GM12878 (cell line): ENCODE results near the gene RIPK3. TPM values are rescaled to one million over a fixed set of nuclear protein-coding genes. Genes with fewer than 3 reads are reported as not detected.
A peak's percentile ranks its signal among the peaks of the same experiment; 100 is the strongest.

Source experiments
- ATAC-seq: fragments of 200-7000 bp; cut with Tn5 transposase; 3 replicates; pipeline ENCODE4 v1.9.1; 2020; ENCODE audit warnings: mild to moderate bottlenecking, moderate library complexity
- BruUV-seq: library from RNA; stranded (reverse); fragments of 400-500 nt; replicated peaks from 2 replicates; lab custom pipeline; 2021; lab: Mats Ljungman, UMichigan
- CTCF ChIA-PET: fragments of 300-600 bp; sonication (Branson Sonifier 250); formaldehyde crosslinking; extraction: SDS; loops from one replicate; lab custom pipeline; 2021; ENCODE audit warnings: inconsistent platforms; lab: Yijun Ruan, JAX
- POLR2A ChIA-PET: fragments of 350-600 bp; formaldehyde crosslinking; extraction: SDS; loops from one replicate; lab custom pipeline; 2021; ENCODE audit warnings: inconsistent platforms; lab: Charles Lee
- RAD21 ChIA-PET: fragments of 300-600 bp; sonication (Branson Sonifier 250); formaldehyde crosslinking; loops from one replicate; lab custom pipeline; 2023; ENCODE audit warnings: antibody characterized with exemption; ENCODE audit not compliant: unreplicated experiment; lab: Charles Lee
- SMC1A ChIA-PET: fragments of 300-600 bp; sonication (Branson Sonifier 250); formaldehyde crosslinking; loops from one replicate; lab custom pipeline; 2023; ENCODE audit not compliant: unreplicated experiment, uncharacterized antibody; lab: Charles Lee
- DNase-seq: peaks from one replicate; pipeline ENCODE4 v3.0.0-alpha.2; 2011; ENCODE audit warnings: low read depth, low spot score
- FAIRE-seq: peaks from 3 replicates; lab custom pipeline; 2011; peaks lifted over from hg19 to GRCh38; lab: Jason Lieb, UNC
- H2AFZ ChIP-seq: 2 replicates; pipeline ENCODE4 v1.6.0; 2011; ENCODE audit warnings: low read depth, low read length, control low read depth; ENCODE audit not compliant: control insufficient read depth
- H3K27ac ChIP-seq: 2 replicates; pipeline ENCODE4 v1.5.1; 2011; ENCODE audit warnings: control low read depth; ENCODE audit not compliant: control insufficient read depth, insufficient read depth
- H3K27me3 ChIP-seq, 2 experiments: replicated peaks in 1 of 2; 2 replicates each; pipeline versions ENCODE4 v1.6.0 to v1.6.1; 2011; ENCODE audit warnings: low read length in 1 of 2; ENCODE audit not compliant: control insufficient read depth in 2 of 2, insufficient read depth in 2 of 2
- H3K36me3 ChIP-seq, 2 experiments: 2 replicates each; pipeline ENCODE4 v1.5.1; 2011; ENCODE audit warnings: low read length in 1 of 2; ENCODE audit not compliant: control insufficient read depth in 2 of 2, insufficient read depth in 2 of 2
- H3K4me1 ChIP-seq: 2 replicates; pipeline ENCODE4 v1.6.1; 2011; ENCODE audit warnings: mild to moderate bottlenecking, low read length, moderate library complexity, mixed read lengths; ENCODE audit not compliant: control insufficient read depth, insufficient read depth
- H3K4me2 ChIP-seq: 2 replicates; pipeline ENCODE4 v1.6.0; 2011; ENCODE audit warnings: control low read depth; ENCODE audit not compliant: control insufficient read depth, insufficient read depth
- H3K4me3 ChIP-seq: fragments of 200-600 bp; sonication (generic); 2 replicates; pipeline ENCODE4 v1.5.1; 2016
- H3K79me2 ChIP-seq: 2 replicates; pipeline ENCODE4 v1.6.0; 2011; ENCODE audit warnings: low read length; ENCODE audit not compliant: control insufficient read depth, insufficient read depth
- H3K9ac ChIP-seq: 2 replicates; pipeline ENCODE4 v1.8.0; 2011; ENCODE audit warnings: low read length, control low read depth, mixed read lengths; ENCODE audit not compliant: control insufficient read depth, insufficient read depth
- H3K9me3 ChIP-seq: replicated peaks from 3 replicates; pipeline ENCODE4 v1.5.1; 2011; ENCODE audit warnings: mild to moderate bottlenecking, low read length; ENCODE audit not compliant: control insufficient read depth, insufficient read depth
- H4K20me1 ChIP-seq: 2 replicates; pipeline ENCODE4 v1.6.0; 2011; ENCODE audit not compliant: control insufficient read depth, insufficient read depth
- CTCF ChIP-seq, 3 experiments: IDR thresholded peaks in 2 of 3; conservative IDR thresholded peaks in 1 of 3; 2 replicates each; pipeline ENCODE4 v1.5.1; 2011; ENCODE audit warnings: low read depth in 3 of 3, low read length in 3 of 3, mild to moderate bottlenecking in 3 of 3, control low read depth in 2 of 3, moderate library complexity in 2 of 3, inconsistent platforms in 1 of 3, mixed read lengths in 1 of 3; ENCODE audit not compliant: control insufficient read depth in 2 of 3, insufficient read depth in 1 of 3; ENCODE audit errors: extremely low read depth in 1 of 3
- E2F4 ChIP-seq: IDR thresholded peaks from 2 replicates; pipeline ENCODE4 v1.6.1; 2012; ENCODE audit warnings: low read depth, low read length, improper control_type of control experiment
- HDGF ChIP-seq: fragments of 450-650 bp; IDR thresholded peaks from 2 replicates; pipeline ENCODE4 v1.6.1; 2016; ENCODE audit warnings: antibody characterized with exemption
- NFYA ChIP-seq: IDR thresholded peaks from 2 replicates; pipeline ENCODE4 v1.6.1; 2011; ENCODE audit warnings: low read depth, mild to moderate bottlenecking, low read length, improper control_type of control experiment, borderline replicate concordance
- ZNF384 ChIP-seq: IDR thresholded peaks from 2 replicates; pipeline ENCODE4 v1.6.1; 2012; ENCODE audit warnings: low read depth, mild to moderate bottlenecking, low read length, improper control_type of control experiment, borderline replicate concordance
- WGBS: methylation state at CpG from one replicate; pipeline ENCODE4 v1.1.6; 2016; ENCODE audit warnings: low lambda C conversion rate; ENCODE audit not compliant: insufficient replicate concordance, insufficient coverage; ENCODE audit errors: missing lambda C conversion rate; 5-methylcytosine and 5-hydroxymethylcytosine counted together
- in situ Hi-C: fragments of 300-500 bp; cut with MboI; formaldehyde crosslinking; loops from 9 replicates; pipeline ENCODE4 v1.14.3; 2018; ENCODE audit warnings: mixed read lengths
- intact Hi-C: fragments of 100-400 bp; cut with micrococcal nuclease; formaldehyde crosslinking; loops from one replicate; pipeline ENCODE4 v1.14.2; 2022; ENCODE audit not compliant: unreplicated experiment
- polyA plus RNA-seq, 11 experiments: library from polyadenylated mRNA; depleted of rRNA in 4 of 11; unstranded in 6 of 11; stranded (reverse) in 5 of 11; fragments of >200 nt; fragmentation: Nextera tagmentation in 4 of 11; fragmentation: Illumina TruSeq in 1 of 11; extraction: Ambion mirVana in 4 of 11; extraction: Trizol in 1 of 11; gene quantifications; 1 replicate in 1 of 11; 2 replicates in 10 of 11; pipeline versions ENCODE4 v1.2.1 to v1.2.3, GENCODE V29; 2011 to 2016; ENCODE audit warnings: inconsistent platforms in 2 of 11, missing spikeins in 2 of 11, low read depth in 1 of 11
- total RNA-seq, 4 experiments: library from RNA; depleted of rRNA in 3 of 4; stranded (reverse); fragments of >200 nt in 3 of 4; fragmentation: Illumina TruSeq in 1 of 4; extraction: Trizol in 1 of 4; gene quantifications; 2 replicates each; pipeline versions ENCODE4 v1.2.1 to v1.2.3, GENCODE V29; 2013 to 2021

RIPK3 gene
- total and polyA plus RNA-seq, 10 of the 15 experiments (the other 5 are each of a cell fraction or from before 2014, with no cell fraction given), result 2.0 to 13.6 (median 8.1) TPM

GRCh38 chr14:24298892-24299254 is 40.9 kb downstream of the RIPK3 start:
- Histone ChIP-seq H4K20me1 (no peaks in the 10 kb centered on the region), H3K27ac (peak overlapping the region; percentile 51), H3K36me3 (peaks cover 10 to 30% of the 10 kb centered on the region in 2 experiments), H3K9me3 (no peaks in the 10 kb centered on the region), H3K79me2 (peaks cover 23% of the 10 kb centered on the region), H3K4me2 (peak overlapping the region; percentile 92), H3K9ac (peak overlapping the region; percentile 74), H3K27me3 (no peaks in the 10 kb centered on the region), H3K4me1 (peaks cover 25% of the 10 kb centered on the region), H2AFZ (no peak overlapping the region), H3K4me3 (peak overlapping the region; percentile 96)
- ChIA-PET POLR2A (interaction anchor here (1.1 to 9.0 kb wide), 7 partner anchors 9 to 138 kb away, joined by 3 to 118 read pairs (median 7); partner anchors contain the start of genes CIDEB, IRF9, MDP1 and TINF2), CTCF (interaction anchor here (0.7 to 13.4 kb wide), 10 partner anchors 9 to 241 kb away, joined by 3 to 368 read pairs (median 18); partner anchors contain the start of genes CIDEB, LTB4R, LTB4R2 and MDP1), SMC1A (interaction anchor here (1.0 to 10.1 kb wide), 10 partner anchors 8 to 190 kb away, joined by 3 to 201 read pairs (median 16); partner anchors contain the start of genes CIDEB, IRF9, MDP1 and RABGGTA), RAD21 (interaction anchor here (1.0 to 7.8 kb wide), 10 partner anchors 9 to 241 kb away, joined by 3 to 231 read pairs (median 5); partner anchors contain the start of genes CIDEB, IPO4, RABGGTA and TINF2)
- TF ChIP-seq HDGF, result no peak
- TF ChIP-seq ZNF384, result no peak
- no peak for TF ChIP-seq NFYA
- no peak for TF ChIP-seq E2F4
- TF ChIP-seq CTCF (IDR thresholded peaks at IDR 0.05 in 2 of 3, conservative IDR thresholded peaks at IDR 0.05 in 1 of 3; ENCODE audit: control insufficient read depth in 2 of 3, extremely low read depth in 1 of 3, insufficient read depth in 1 of 3, low read depth in 3 of 3, low read length in 3 of 3), result no peak
- ATAC-seq (peak; percentile 5; the same call in 2 of the 3 replicates), FAIRE-seq (no peak), DNase-seq (no peak)
- BruUV-seq, result no TSS peak
- 24% methylated on average over 7 of the region's 7 CpGs for WGBS
- intact Hi-C loops, result loop anchor here (5.0 kb wide), 2 partner anchors 152 to 207 kb away; partner anchors contain the start of genes PCK2, PSME2 and RNF31
- in situ Hi-C loops, result loop anchor here (5.0 kb wide), 1 partner anchor 57 kb away; the partner anchor contains the start of gene TINF2
